IPS-20b (cell line): ENCODE measurements around the gene NUP54.

Experiments
- H3K27ac ChIP-seq: one replicate; pipeline ENCODE4 v1.5.1; 2013; ENCODE audit warnings: low read length
- H3K27me3 ChIP-seq: 2 replicates; pipeline ENCODE4 v1.6.1; 2013; ENCODE audit warnings: mild to moderate bottlenecking, low read length, inconsistent platforms; ENCODE audit not compliant: insufficient read depth
- H3K36me3 ChIP-seq: 2 replicates; pipeline ENCODE4 v1.6.1; 2013; ENCODE audit warnings: low read depth, mild to moderate bottlenecking, inconsistent platforms, low read length, moderate library complexity; ENCODE audit not compliant: insufficient read depth
- H3K4me1 ChIP-seq: 2 replicates; pipeline ENCODE4 v1.6.1; 2013; ENCODE audit warnings: mild to moderate bottlenecking, control low read depth, inconsistent platforms, low read length, moderate library complexity; ENCODE audit not compliant: insufficient read depth
- H3K4me3 ChIP-seq: 2 replicates; pipeline ENCODE4 v1.5.1; 2013; ENCODE audit warnings: mild to moderate bottlenecking, low read length, inconsistent platforms
- H3K9ac ChIP-seq: 2 replicates; pipeline ENCODE4 v1.6.1; 2013; ENCODE audit warnings: low read depth, mild to moderate bottlenecking, inconsistent platforms, low read length, moderate library complexity
- H3K9me3 ChIP-seq: 2 replicates; pipeline ENCODE4 v1.6.1; 2013; ENCODE audit warnings: mild to moderate bottlenecking, low read depth, low read length, inconsistent platforms; ENCODE audit not compliant: insufficient read depth

Gene NUP54, protein sequence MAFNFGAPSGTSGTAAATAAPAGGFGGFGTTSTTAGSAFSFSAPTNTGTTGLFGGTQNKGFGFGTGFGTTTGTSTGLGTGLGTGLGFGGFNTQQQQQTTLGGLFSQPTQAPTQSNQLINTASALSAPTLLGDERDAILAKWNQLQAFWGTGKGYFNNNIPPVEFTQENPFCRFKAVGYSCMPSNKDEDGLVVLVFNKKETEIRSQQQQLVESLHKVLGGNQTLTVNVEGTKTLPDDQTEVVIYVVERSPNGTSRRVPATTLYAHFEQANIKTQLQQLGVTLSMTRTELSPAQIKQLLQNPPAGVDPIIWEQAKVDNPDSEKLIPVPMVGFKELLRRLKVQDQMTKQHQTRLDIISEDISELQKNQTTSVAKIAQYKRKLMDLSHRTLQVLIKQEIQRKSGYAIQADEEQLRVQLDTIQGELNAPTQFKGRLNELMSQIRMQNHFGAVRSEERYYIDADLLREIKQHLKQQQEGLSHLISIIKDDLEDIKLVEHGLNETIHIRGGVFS

DNA sequence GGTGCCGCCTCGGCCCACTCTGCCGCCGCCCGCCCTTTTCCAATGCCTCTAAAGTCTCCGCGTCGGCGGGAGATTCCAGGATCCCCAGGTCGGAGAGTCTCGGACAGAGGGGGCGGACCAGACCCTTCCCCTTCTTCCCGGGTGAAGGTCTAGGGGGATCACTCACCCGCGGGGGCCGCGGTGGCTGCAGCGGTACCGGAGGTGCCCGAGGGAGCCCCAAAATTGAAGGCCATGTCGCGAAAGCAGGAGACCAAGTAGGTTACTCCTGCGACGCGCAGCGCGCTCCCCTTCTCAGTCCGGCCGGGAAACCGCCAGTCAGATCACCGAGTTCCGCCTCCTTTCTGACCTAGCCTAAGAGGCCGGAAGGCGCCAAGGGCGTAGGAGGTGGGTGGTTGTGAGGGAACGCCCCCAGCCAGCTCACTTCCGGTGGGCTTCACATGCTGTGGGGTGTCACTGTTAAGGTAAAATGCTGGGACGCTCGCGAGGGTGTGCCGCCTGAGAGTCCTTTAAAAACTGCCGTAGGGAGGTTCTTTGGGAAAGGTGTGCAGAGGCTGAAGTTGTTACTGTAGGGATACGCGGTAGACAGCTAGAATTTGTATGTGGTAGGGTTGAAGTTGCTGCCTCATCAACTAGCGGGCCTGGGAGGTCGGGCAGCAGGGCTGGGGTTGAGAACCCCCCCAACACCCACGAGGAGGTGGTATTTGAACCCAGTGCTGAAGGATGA is at the start of gene NUP54:
Gene NUP54, minus strand, starts transcription at position 256 of the 724 bp plus-strand sequence. Its CDS starts 23 bp downstream, at position 233.
- Histone ChIP-seq H3K9me3 (no peaks in the 10 kb centered on the region), H3K9ac (peak within 1 kb of the TSS; percentile 96), H3K4me3 (peak within 1 kb of the TSS; percentile 87), H3K36me3 (peaks cover 22% of the 10 kb centered on the region), H3K27ac (peak within 1 kb of the TSS; percentile 57), H3K27me3 (no peaks in the 10 kb centered on the region), H3K4me1 (peaks cover 17% of the 10 kb centered on the region; the same call in 1 of the 2 replicates)

DNA sequence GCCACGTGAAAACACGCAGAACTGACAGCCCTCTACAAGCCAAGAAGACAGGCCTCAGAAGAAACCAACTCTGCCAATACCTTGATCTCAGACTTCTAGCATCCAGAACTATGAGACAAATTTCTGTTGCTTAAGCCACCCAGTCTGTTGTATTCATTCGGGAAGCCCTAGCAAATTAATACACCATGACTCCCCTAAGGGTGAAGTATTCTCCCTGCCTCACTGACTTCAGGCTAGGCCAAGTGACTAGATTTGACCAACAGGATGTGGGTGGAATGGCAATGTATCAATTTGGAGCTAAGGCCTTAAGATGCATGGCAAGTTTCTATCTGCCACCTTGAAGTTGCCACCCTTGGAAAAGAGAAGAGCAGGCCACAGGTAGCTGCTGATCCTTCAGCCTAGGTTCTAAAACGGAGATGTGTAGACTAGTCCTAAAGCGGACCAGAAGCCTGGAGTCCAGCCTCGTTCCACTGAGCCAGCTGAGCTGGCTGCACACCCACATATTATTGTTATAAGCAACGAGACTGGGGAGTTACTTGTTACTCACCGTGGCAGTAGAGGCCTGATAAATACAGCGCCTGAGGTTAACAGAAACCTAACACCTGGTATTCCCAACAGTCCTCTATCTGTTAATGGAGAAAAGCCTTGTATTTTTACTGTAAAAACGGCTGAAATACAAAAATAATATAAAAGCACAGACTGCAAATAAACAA is 49.0 kb upstream of the NUP54 start:
- Histone ChIP-seq H3K4me1 (peaks cover 12% of the 10 kb centered on the region; the same call in 1 of the 2 replicates), H3K4me3 (no peak overlapping the region), H3K9me3 (peaks cover 3% of the 10 kb centered on the region; the same call in 1 of the 2 replicates), H3K9ac (0 out of 2 replicates have a peak overlapping the region, but pooled peaks have one; percentile 24), H3K27ac (peak overlapping the region; percentile 17), H3K27me3 (no peaks in the 10 kb centered on the region), H3K36me3 (peaks cover 29% of the 10 kb centered on the region)

DNA sequence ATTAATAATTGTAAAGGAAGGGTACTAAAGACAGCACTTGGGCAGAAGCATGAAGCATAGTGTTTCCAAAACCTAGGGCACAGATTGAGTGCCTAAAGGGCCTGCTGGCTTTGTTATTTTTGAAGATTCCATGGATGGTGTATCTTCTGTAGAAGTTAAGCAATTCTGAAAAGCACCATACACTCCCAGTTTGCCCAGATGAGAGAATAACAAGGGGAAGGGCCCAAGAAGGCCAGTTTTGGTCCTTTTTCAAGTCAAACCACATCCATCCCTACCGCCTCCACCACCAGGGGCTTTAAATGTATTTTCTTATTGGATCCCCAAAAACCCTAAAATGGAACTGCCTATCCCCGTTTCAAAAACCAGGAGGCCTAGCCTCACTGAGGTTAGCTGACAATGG is 48.2 kb upstream of the NUP54 start:
- Histone ChIP-seq H3K36me3 (peaks cover 32% of the 10 kb centered on the region), H3K9me3 (peaks cover 5% of the 10 kb centered on the region; the same call in 1 of the 2 replicates), H3K27ac (no peak overlapping the region), H3K4me3 (no peak overlapping the region), H3K27me3 (no peaks in the 10 kb centered on the region), H3K4me1 (peaks cover 12% of the 10 kb centered on the region; the same call in 1 of the 2 replicates), H3K9ac (no peak overlapping the region)

DNA sequence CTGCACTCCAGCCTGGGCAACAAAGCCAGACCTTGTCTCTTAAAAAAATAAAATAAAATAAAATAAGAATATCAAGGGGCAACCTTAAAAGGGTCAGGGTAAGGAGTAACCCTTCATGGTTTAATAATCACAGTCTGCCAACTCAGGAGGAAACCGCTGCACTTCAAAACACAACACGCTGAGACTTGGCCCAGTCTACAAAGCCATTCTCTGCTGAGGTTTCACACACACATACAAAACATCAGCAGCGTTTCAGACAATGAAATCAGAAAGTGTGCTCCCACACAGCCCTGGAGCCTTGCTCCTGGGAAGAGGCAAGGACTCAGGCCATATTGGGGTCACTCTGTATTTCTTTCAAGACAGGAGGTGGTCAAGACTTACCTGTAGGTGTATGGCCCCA is 47.1 kb upstream of the NUP54 start:
- no peaks in the 10 kb centered on the region for H3K27me3 ChIP-seq
- H3K36me3 ChIP-seq: peaks cover 32% of the 10 kb centered on the region
- peaks cover 12% of the 10 kb centered on the region; the same call in 1 of the 2 replicates for H3K4me1 ChIP-seq
- H3K9ac ChIP-seq: no peak overlapping the region
- no peak overlapping the region for H3K4me3 ChIP-seq
- H3K27ac ChIP-seq: no peak overlapping the region
- peaks cover 5% of the 10 kb centered on the region; the same call in 1 of the 2 replicates for H3K9me3 ChIP-seq

DNA sequence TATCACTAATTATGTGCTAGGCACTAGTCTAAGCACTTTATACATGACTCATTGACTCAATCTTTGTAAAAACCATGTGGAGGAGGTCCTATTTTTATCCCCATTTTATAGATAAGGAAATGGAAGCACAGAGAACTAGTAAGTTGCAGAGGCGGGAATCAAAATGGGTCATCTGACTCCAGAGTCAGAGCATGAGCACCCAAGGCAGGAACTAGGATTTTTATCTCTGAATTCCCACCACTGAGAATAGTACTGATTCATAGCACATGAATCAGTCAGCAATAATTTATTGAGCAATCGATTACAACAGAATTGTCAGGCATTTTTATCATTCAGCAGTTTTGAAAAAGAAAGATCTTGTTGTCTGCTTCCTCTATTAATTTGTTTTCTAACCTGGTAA is 46.1 kb upstream of the NUP54 start:
- H3K27ac ChIP-seq: no peak overlapping the region
- peaks cover 12% of the 10 kb centered on the region; the same call in 1 of the 2 replicates for H3K4me1 ChIP-seq
- H3K9ac ChIP-seq: no peak overlapping the region
- H3K4me3 ChIP-seq: no peak overlapping the region
- peaks cover 5% of the 10 kb centered on the region; the same call in 1 of the 2 replicates for H3K9me3 ChIP-seq
- peaks cover 32% of the 10 kb centered on the region for H3K36me3 ChIP-seq
- H3K27me3 ChIP-seq: no peaks in the 10 kb centered on the region

DNA sequence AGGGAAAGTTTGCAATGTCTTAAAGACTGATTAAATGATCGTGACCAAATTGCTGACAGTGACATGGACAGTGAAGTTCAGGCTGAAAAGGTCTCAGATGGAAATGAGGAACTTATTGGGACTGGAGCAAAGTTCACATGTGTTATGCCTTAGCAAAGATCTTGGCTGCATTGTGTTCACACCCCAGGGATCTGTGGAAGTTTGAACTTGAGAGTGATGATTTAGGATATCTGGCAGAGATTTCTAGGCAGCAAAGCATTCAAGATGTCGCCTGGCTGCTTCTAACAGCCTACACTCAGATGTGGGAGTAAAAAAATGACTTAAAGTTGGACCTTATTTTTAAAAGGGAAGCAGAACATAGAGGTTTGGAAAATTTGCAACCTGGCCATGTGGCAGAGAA is 44.0 kb upstream of the NUP54 start:
- H3K27me3 ChIP-seq: no peaks in the 10 kb centered on the region
- H3K4me3 ChIP-seq: no peak overlapping the region
- H3K27ac ChIP-seq: no peak overlapping the region
- H3K36me3 ChIP-seq: peaks cover 30% of the 10 kb centered on the region
- H3K9ac ChIP-seq: no peak overlapping the region
- no peaks in the 10 kb centered on the region; the same call in 1 of the 2 replicates for H3K4me1 ChIP-seq
- H3K9me3 ChIP-seq: peaks cover 5% of the 10 kb centered on the region; the same call in 1 of the 2 replicates

DNA sequence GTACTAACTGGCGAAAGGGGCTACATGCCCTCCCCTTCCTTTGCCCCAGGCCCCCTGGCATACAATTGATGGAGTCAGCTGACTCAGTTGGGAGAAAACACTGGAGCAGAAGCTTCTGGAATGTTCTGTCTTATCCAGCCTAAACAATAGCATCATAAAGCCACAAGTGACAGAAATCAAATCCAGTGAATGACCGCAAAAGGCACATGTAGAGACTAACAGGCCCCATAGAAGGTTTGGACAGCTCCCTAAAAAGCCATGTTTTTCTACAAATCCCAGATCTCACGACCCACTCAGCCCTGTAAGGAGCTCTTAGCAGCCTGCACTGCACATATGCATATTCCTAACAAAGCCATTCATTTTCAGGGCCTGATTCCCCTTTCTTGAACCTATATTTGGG is 40.4 kb upstream of the NUP54 start:
- no peaks in the 10 kb centered on the region for H3K27me3 ChIP-seq
- no peak overlapping the region for H3K27ac ChIP-seq
- H3K4me1 ChIP-seq: no peaks in the 10 kb centered on the region
- no peak overlapping the region for H3K4me3 ChIP-seq
- H3K36me3 ChIP-seq: peaks cover 16% of the 10 kb centered on the region
- no peak overlapping the region for H3K9ac ChIP-seq
- peaks cover 5% of the 10 kb centered on the region; the same call in 1 of the 2 replicates for H3K9me3 ChIP-seq

DNA sequence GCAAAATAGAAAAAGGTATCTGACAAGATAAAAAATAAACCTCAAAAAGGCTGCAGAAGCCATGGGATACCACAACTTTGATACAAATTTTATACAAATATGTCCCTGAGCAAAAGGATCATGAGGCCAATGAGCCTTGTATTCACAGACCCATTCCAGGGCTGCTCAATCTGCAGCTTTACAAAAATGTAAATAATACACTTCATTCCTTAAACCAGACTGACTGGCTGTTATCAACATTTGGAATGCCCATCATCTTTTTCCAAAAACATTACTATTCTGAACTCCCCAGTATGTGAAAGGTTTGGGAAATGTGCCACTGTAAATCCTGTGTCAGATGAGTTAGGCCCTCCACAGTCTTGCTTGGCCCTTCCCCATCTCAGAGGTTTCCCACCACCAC is 40.0 kb upstream of the NUP54 start:
- no peak overlapping the region for H3K27ac ChIP-seq
- H3K36me3 ChIP-seq: peaks cover 13% of the 10 kb centered on the region
- no peak overlapping the region for H3K9ac ChIP-seq
- no peaks in the 10 kb centered on the region for H3K27me3 ChIP-seq
- peaks cover 5% of the 10 kb centered on the region; the same call in 1 of the 2 replicates for H3K9me3 ChIP-seq
- H3K4me1 ChIP-seq: no peaks in the 10 kb centered on the region
- no peak overlapping the region for H3K4me3 ChIP-seq

DNA sequence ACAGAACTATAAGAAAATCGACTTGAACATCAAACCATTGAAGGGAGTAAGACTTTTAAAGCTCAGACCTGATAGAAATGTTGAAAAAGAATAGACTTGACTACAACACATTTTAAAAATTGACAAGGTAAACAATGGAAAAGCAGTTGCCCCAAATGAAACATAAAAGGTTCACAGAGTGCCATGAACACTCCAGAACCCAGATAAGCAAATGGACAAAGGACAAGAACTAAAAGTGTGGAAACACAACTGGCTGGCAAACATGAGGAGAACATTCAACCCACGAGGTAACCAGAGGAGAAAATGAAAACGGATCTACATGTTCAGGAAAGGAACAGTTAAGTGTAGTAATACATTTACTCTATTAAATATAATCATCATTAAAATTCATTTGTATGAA is 39.0 kb upstream of the NUP54 start:
- Histone ChIP-seq H3K27ac (no peak overlapping the region), H3K9ac (no peak overlapping the region), H3K4me1 (no peaks in the 10 kb centered on the region), H3K4me3 (no peak overlapping the region), H3K27me3 (no peaks in the 10 kb centered on the region), H3K9me3 (peaks cover 2% of the 10 kb centered on the region; the same call in 1 of the 2 replicates), H3K36me3 (peaks cover 3% of the 10 kb centered on the region)

DNA sequence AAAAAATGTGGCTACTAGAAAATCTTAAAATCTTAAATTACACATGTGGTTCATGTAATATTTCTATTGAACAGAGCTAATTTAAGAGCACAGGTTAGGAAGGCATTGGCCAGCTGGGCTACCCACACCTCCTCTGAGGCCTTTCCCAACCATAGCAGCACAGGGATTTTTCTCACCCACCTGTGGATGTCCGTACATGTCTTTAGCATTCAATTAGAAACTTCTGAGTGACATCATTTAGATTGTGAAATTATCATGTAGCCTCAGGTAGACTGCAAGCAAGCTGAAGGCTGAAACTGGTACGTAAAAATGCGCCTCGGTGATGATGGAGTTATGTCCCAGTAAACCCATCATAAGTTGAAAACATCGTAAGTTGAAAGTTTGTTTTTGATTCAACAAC is 34.3 kb upstream of the NUP54 start:
- H3K9ac ChIP-seq: no peak overlapping the region

More for the DNA sequence above, 34.3 kb upstream of the NUP54 start:
- H3K4me1 ChIP-seq: no peaks in the 10 kb centered on the region
- no peak overlapping the region for H3K27ac ChIP-seq
- H3K27me3 ChIP-seq: no peaks in the 10 kb centered on the region
- peaks cover 7% of the 10 kb centered on the region; the same call in 1 of the 2 replicates for H3K36me3 ChIP-seq
- no peak overlapping the region for H3K4me3 ChIP-seq
- H3K9me3 ChIP-seq: no peaks in the 10 kb centered on the region
